Fibroblast of peridontal ligament (primary cell): Measurements from ENCODE around the gene SPAST.
A peak's percentile ranks its signal among the peaks of the same experiment; 100 is the strongest.
"Not testable (repeated sequence)": the region's sequence is repeated elsewhere in the genome, so short reads cannot be mapped to it uniquely, and the experiment has no call there.

ENCODE experiments used
- DNase-seq: peaks from one replicate; pipeline ENCODE4 v3.0.0-alpha.2; 2010; ENCODE audit errors: extremely low read depth

The SPAST gene, protein sequence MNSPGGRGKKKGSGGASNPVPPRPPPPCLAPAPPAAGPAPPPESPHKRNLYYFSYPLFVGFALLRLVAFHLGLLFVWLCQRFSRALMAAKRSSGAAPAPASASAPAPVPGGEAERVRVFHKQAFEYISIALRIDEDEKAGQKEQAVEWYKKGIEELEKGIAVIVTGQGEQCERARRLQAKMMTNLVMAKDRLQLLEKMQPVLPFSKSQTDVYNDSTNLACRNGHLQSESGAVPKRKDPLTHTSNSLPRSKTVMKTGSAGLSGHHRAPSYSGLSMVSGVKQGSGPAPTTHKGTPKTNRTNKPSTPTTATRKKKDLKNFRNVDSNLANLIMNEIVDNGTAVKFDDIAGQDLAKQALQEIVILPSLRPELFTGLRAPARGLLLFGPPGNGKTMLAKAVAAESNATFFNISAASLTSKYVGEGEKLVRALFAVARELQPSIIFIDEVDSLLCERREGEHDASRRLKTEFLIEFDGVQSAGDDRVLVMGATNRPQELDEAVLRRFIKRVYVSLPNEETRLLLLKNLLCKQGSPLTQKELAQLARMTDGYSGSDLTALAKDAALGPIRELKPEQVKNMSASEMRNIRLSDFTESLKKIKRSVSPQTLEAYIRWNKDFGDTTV

DNA sequence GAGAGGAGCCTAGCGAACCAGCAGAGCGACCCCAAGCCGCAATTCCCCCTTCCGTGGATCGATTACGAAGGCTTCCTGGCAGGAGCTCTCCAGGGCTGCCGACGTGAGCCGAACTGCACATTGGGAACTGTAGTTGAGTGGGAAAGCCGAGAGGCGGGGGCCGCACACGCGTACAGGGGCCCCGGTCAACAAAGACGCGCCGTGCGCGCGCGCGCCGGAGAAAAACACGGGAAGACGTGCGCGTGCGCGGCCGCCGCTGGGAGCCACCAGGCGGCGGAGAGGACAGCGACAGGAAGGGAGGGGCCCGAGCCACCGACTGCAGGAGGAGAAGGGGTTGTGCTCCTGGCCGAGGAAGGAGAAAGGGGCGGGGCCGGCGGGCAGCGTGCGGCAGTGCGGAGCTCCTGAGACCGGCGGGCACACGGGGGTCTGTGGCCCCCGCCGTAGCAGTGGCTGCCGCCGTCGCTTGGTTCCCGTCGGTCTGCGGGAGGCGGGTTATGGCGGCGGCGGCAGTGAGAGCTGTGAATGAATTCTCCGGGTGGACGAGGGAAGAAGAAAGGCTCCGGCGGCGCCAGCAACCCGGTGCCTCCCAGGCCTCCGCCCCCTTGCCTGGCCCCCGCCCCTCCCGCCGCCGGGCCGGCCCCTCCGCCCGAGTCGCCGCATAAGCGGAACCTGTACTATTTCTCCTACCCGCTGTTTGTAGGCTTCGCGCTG is at the start of gene SPAST:
TSS of gene SPAST (plus strand) at position 247 of the 711 bp plus-strand sequence. CDS start at position 523, 276 bp downstream.
- DNase-seq, result peak; percentile 93

DNA sequence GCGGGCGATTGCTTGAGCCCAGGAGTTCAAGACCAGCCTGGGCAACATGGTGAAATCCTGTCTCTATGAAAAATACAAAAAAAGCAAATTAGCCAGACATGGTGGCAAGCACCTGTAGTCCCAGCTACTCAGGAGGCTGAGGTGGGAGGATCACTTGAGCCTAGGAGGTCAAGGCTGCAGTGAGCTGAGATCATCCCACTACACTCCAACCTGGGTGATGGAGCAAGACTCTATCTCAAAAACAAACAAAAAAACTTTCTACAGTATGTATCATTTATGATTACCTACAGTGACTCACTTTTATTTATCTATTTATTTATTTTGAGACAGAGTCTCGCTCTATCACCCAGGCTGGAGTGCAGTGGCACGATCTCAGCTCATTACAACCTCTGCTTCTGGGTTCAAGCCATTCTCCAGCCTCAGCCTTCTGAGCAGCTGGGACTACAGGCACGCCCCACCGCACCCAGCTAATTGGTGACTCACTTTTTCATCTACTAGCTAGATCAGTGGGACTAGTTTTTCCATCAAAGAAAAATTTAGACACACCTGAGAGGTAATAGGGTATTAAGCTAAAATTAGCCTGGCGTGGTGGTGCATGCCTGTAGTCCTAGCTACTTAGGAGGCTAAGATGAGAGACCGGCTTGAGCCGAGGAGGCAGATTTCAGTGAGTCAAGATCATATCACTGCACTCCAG is 44.4 kb upstream of the SPAST start:
- DNase-seq, result not testable (repeated sequence)

DNA sequence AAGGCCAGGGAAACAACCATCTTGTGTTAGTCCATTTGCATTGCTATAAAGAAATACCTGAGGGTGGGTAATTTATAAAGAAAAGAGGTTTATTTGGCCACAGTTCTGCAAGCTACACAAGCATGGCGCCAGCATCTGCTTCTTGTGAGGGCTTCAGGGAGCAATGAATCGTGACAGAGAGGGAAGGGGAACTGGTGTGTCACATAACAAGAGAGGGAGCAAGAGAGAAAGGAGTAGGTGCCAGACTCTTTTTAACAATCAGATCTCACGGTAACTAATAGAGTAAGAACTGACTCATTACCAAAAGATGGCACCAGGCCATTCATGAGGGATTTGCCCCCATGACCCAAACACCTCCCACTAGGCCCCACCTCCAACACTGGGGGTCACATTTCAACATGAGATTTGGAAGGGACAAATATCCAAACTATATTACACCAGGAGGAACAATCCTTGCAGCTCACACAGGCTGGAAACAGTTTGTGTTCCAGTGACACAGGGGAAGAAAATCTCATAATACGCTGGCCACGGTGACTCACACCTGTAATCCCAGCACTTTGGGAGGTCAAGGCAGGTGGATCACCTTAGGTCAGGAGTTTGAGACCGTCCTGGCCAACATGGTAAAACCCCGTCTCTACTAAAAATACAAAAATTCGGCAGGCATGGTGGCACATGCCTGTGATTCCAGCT is 29.0 kb upstream of the SPAST start:
- DNase-seq, result not testable (repeated sequence)

DNA sequence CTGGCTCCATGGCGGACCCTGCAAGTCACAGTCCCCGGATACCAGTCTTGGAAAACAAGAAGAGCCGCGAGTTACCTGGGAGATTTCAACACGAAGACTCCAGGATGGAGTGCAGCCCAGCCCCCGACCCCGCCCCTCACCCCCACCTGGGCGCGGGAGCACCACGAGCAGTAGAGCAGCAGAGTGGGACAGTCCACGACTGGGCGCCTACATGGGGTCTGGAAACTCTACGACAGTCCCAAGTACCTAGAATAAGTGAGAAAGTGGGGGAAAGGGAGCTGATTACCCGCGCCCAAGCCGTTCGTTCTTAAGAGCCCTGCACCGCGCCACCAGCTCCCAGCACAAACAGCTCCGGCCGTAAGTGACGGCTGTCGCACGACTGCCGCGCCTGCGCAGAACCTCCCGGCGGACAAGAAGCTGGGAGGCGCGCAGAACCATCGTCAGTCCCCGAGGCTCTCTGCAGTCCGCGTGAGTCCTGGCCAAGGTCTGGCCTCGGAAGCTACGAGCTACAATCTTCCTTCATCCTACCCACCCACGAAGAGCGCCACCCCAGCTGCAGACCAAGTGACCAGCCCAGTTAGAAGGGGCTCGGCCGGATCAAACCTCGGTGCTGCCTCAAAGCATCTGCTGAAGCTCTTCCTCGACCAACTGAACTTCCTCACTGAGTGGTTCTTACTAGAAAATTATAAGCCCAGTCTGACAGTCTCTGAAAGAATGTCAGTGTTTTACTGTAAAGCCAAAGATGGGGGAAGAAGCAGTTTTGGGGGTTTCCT is 23.7 kb upstream of the SPAST start, which contains the start of gene DPY30:
TSS of gene DPY30 (minus strand) at position 359 of the 773 bp plus-strand sequence. CDS start at position 10, 349 bp downstream.
- DNase-seq, result peak; percentile 91

DNA sequence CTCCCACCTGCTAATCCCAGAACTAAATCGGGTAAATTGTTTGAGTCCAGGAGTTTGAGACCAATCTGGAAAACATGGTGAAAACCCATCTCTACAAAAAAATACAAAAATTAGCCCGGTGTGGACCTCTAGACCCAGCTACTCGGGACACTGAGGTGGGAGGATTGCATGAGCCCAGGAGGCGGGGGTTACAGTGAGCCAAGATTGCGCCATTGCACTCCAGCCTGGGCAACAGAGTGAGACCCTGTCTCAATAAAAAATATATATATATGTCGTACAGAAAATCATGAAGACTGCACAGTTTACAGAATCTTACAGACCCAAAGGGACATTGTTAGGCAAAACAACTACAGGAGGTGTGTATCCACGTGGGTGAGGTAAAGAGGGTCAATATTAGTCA is 19.8 kb upstream of the SPAST start:
- DNase-seq, result no peak

DNA sequence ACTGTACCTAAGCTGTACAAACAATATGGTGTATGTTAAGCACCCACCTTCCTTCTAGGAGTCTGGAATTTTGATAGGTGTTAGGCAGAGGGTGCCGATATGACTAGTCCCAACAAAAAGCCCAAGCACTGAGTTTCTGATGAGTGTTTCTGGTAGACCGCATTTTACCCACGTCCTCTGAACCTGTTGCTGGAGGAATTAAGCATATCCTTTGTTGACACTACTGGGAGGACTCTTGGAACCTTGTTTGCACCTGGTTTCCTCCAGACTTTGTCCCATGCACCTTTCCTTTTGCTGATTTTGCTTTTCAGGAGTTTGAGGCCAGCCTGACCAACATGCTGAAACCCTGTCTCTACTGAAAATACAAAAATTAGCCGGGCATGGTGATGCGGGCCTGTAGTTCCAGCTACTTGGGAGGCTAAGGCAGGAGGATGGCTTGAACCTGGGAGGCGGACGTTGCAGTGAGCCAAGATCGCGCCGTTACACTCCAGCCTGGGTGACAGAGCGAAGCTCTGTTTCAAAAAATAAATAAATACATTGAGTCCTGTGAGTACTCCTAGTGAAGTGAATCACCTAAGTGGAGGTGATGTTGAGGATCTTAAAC is 11.4 kb upstream of the SPAST start:
- DNase-seq, result no peak

DNA sequence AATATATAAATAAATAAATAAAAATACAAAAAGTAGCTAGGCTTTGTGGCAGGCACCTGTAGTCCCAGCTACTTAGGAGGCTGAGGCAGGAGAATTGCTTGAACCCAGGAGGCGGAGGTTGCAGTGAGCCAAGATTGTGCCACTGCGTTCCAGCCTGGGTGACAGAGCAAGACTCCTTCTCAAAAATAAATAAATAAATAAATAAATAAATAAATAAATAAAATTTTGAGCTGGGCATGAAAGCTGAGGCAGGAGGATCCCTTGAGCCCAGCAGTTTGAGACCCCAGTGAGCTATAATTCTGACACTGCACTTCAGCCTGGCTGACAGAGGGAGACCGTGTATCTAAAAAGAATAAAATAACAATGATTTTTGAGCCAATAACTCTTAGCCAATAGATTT is 8.8 kb upstream of the SPAST start:
- not testable (repeated sequence) for DNase-seq

DNA sequence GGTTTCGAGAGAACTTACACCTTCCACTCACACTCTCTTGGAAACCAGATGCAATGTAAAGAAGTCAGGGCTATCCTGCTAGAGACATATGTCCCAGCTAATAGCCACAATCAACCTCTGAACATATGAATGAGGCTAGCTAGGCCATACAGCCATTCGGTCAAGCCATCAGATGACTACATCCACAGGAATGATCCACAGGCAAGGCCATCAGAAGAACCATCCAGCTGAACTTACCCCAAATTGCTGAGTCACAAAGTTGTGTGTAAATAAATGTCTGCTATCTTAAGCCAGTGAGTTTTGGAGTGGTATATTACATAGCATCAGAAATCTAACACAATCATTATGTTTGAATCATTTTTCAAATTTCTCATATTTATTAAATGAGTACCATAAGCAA is 5.2 kb upstream of the SPAST start:
- DNase-seq, result peak; percentile 29

DNA sequence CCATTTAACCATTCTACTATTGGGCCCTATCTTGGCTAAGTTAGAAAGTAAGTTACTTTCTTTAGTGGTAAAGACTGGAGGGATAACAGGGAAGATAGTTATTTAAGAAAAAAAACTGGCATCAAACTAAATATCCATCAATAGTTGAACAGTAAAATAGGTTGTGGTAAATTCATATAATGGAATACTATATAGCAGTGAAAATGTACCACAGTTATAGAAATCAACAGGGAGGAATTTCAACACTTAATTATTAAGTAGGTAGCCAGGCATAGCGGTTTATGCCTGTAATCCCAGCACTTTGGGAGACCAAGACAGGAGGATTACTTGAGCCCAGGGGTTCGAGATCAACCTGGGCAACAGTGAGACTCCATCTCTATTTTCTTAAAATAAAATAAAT is 3.1 kb upstream of the SPAST start:
- DNase-seq, result no peak

DNA sequence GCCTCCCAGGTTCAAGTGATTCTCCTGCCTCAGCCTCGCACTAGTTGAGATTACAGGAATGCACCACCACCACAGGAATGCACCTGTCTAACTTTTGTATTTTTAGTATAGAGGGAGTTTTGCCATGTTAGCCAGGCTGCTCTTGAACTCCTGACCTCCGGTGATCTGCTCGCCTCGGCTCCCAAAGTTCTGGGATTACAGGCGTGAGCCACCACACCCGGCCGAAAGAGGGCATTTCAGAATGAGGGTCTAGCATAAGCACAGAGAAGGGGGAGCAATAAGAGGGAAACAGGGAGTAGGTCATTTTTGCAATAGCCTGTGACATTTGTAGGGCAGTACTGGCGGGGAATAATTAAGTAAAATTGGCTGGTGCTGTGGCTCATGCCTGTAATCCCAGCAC is 1.9 kb upstream of the SPAST start:
- no peak for DNase-seq

DNA sequence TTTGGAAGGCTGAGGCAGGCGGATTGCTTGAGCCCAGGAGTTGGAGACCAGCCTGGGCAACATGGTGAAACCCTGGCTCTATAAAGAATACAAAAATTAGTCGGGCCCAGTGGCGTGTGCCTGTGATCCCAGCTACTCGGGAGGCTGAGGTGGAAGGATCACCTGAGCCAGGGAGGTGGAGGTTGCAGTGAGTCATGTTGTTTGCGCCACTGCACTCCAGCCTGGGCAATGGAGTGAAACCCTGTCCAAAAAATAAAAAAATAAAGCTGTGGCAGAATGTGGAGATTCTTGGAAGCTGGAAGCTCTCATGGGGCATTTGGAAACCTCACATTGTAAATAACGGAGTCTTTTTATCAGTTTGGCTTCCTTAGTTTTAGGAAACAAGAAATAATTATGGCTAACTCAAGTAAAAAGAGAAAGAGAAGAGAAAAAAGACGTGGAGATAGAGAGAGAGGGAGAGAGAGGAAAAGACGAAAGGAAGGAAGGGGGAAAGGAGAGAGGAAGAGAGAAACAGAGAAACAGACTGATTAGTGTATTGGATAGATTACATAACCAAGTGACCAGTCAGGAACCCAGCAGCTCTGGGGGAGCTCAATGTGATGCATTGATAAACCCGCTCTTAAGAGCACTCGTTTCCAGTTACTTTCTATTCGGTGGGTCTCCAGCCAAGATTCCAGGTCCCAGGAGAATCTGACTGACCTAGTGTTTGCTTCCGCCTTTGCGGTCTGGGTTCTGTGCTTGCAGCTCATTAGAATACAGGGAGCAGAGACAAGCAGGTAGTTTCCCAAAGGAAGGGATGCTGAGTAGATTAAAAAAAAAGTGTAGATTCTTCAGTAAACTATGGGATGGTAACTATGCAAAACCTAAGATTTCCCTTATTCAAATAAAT is 1.1 kb upstream of the SPAST start:
- DNase-seq, result peak; percentile 77

DNA sequence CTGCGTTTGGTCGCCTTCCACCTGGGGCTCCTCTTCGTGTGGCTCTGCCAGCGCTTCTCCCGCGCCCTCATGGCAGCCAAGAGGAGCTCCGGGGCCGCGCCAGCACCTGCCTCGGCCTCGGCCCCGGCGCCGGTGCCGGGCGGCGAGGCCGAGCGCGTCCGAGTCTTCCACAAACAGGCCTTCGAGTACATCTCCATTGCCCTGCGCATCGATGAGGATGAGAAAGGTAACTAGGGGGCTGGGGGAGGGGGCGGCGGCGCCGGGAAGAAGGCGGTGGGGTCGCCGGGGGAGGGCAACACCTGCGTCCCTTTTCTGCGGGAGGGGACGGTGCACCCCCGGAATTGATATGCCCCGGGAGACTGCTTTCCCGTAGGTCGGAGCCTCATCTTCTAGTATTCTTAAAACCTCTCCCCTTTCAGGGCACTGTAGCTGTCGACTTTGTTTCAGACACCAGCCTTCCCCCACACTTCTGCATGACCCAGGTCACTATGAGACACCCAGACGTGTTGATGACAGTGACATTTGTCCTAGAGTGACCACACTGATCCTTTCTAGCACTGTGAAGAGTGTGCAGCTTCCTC is 755 bp downstream of the SPAST start:
- no peak for DNase-seq

DNA sequence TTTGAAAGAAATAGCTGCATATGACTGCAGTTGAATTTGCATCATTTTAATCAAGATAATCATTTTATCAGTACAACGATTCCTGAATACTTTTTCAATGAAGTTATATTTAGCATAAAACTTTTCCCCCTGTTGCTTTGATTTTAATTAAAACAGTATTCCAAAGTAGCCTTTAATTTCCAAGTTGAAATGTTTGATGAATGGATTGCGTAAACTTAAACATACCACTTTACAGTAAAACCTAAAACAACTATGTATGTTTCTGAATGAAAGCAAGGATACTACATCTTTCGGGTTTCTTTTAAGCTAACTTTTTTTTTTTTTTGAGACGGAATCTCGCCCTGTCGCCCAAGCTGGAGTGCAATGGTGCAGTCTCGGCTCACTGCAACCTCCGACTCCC is 1.4 kb downstream of the SPAST start:
- DNase-seq, result peak; percentile 7

DNA sequence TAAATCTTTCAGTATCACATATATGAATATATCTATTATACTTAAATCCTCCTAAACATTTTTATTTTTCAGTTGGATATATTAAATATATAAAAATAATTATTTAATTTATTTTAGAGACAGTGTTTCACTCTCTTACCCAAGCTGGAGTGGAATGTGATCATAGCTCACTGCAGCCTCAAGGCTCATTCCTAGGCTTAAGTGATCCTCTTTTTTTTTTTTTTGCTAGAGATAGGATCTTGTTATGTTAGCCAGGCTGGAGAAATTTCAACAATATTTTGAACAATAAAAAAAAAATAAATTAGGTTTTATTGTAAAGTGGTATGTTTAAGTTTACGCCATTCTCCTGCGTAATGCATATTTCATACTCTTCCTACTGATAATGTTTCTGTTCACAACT is 4.2 kb downstream of the SPAST start:
- no peak for DNase-seq

DNA sequence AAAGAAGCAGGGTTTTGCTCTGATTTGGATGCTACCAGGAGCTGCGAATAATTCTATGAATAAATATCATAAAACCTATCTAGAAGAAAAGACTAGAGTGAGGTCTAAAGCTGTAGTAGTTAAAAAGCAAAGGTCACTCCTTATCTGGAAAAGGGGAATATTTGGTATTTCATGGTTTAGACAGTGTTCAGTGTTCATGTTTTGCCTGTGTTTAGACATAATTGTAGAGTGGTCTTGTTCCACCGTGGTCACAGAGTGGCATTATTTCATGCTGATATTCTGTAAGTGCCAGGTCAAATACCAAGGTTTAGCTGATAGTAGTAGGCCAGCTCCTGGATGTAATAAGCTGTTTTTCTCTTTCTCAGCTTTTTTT is 10.8 kb downstream of the SPAST start:
- no peak for DNase-seq

DNA sequence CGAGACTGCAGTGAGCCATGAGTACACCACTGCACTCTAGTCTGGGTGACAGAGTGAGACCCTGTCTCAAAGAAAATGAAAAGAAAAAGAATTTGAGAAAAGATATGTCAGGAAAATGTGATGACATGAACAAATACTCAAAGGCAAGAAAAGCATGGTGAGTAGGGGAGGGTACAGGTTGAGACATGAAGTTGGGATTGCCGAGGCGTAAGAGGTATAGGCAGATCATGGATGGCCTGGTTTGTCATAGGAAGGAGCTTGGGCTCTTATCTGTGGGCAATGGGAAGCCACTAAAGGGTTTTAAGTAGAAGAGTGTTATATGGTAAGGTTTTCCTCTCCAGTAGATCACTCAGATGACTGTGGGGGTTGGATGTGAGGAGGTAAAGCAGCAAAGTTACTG is 32.3 kb downstream of the SPAST start:
- no peak for DNase-seq

DNA sequence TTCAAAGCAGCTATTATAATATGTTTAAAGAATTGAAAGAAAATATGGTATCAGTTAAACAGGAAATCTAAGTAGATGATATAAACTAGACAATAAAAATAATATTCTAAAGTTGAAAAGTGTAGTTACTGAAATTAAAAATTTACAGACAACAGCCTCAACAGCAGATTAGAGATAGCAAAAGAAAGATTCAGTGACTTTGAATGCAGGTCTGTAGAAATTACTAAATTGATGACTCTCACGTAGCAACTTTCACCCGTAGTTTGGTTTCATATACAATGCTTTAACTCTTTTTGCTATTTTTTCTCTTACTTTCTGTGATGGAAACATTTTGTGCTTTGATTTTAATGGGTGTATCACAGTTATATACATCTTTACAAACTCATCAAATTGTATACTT is 44.8 kb downstream of the SPAST start:
- no peak for DNase-seq

DNA sequence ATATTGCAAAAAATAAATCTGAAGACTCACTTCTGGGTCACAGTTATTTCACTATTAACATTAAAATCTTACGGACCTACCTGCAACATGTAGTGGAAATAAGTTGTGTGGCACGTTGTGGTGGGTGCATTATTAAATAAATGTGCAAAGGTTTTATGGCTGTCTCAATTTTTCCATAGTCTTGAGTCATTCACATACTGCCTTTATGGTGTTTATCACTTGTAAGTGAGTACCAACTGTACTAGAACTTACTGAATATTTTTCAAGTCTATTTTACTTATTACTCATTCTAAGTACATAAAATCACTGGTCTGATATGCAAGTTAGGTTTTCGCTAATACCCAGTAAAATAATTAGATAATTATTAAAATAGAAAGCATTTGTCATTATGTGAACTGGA is 54.7 kb downstream of the SPAST start:
- DNase-seq, result no peak

DNA sequence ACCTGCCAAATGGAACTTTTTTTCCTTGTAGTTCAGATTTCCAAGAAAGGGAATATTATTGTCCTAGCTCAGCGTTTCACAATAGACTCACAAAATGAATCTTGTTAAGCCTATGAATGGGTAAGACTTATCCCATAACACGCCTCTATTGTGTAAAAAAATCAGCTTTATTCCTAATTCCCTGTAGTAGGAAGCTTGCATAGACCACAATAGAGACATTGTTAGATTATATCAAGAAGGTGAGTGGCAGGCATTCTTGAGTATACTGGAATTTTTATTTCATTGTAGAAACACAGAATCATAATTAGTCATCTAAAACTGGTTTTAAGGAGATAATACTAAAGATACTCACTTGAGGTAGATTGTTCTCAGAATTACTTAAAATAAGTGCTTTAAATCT is 55.8 kb downstream of the SPAST start:
- no peak for DNase-seq
